SH-SY5Y (cell line): ENCODE data around the gene LYG1.

Experiments
- GATA2 ChIP-seq: IDR thresholded peaks from 2 replicates; pipeline ENCODE4 v1.6.1; 2011; ENCODE audit warnings: mild to moderate bottlenecking, low read depth, low read length
- GATA3 ChIP-seq: IDR thresholded peaks from 2 replicates; pipeline ENCODE4 v1.6.1; 2011; ENCODE audit warnings: low read depth, mild to moderate bottlenecking, low read length, moderate library complexity

Gene LYG1

GRCh38 chr2:99297994-99298393, 3.0 kb downstream of the LYG1 start:
- no peak for TF ChIP-seq GATA2

- TF ChIP-seq GATA2 (no peak), GATA3 (no peak)
Measured at GRCh38 chr2:99285526-99285925, 15.5 kb downstream of the LYG1 start.

- TF ChIP-seq GATA2 (no peak), GATA3 (no peak)
Measured at GRCh38 chr2:99279969-99280695, 20.9 kb downstream of the LYG1 start.

GRCh38 chr2:99278793-99279291, 22.2 kb downstream of the LYG1 start:
- no peak for TF ChIP-seq GATA3
- no peak for TF ChIP-seq GATA2

GRCh38 chr2:99275882-99276281, 25.1 kb downstream of the LYG1 start:
- no peak for TF ChIP-seq GATA3
- TF ChIP-seq GATA2: no peak

- TF ChIP-seq GATA3 (no peak), GATA2 (no peak)
Measured at GRCh38 chr2:99261242-99261641, 39.8 kb downstream of the LYG1 start.

- TF ChIP-seq GATA3 (no peak), GATA2 (no peak)
Measured at GRCh38 chr2:99260184-99260583, 40.8 kb downstream of the LYG1 start.

GRCh38 chr2:99259465-99259864, 41.5 kb downstream of the LYG1 start:
- no peak for TF ChIP-seq GATA2
- TF ChIP-seq GATA3: no peak

GRCh38 chr2:99256677-99257076, 44.3 kb downstream of the LYG1 start:
- TF ChIP-seq GATA2: no peak
- TF ChIP-seq GATA3: no peak

- no peak for TF ChIP-seq GATA2
- TF ChIP-seq GATA3: no peak
Measured at GRCh38 chr2:99255491-99256318, 45.3 kb downstream of the LYG1 start, which contains the start of gene LYG2. Gene LYG2, minus strand, starts transcription at chr2:99255666. Its CDS starts 1,406 bp downstream, at chr2:99254260.

- TF ChIP-seq GATA3 (no peak), GATA2 (no peak)
Measured at GRCh38 chr2:99249951-99250350, 51.0 kb downstream of the LYG1 start.

GRCh38 chr2:99242151-99242550, 58.8 kb downstream of the LYG1 start:
- TF ChIP-seq GATA3 (no peak), GATA2 (no peak)

- TF ChIP-seq GATA2 (no peak), GATA3 (no peak)
Measured at GRCh38 chr2:99240431-99240830, 60.6 kb downstream of the LYG1 start.

- TF ChIP-seq GATA2 (no peak), GATA3 (no peak)
Measured at GRCh38 chr2:99238599-99238998, 62.4 kb downstream of the LYG1 start.
